ENCODE measurements around the gene VPREB3. TPM values are rescaled to one million over a fixed set of nuclear protein-coding genes. Genes with fewer than 3 reads are reported as not detected.

VPREB3 gene
- total RNA-seq, 1 experiment from 2014 or later = not detected

DNA sequence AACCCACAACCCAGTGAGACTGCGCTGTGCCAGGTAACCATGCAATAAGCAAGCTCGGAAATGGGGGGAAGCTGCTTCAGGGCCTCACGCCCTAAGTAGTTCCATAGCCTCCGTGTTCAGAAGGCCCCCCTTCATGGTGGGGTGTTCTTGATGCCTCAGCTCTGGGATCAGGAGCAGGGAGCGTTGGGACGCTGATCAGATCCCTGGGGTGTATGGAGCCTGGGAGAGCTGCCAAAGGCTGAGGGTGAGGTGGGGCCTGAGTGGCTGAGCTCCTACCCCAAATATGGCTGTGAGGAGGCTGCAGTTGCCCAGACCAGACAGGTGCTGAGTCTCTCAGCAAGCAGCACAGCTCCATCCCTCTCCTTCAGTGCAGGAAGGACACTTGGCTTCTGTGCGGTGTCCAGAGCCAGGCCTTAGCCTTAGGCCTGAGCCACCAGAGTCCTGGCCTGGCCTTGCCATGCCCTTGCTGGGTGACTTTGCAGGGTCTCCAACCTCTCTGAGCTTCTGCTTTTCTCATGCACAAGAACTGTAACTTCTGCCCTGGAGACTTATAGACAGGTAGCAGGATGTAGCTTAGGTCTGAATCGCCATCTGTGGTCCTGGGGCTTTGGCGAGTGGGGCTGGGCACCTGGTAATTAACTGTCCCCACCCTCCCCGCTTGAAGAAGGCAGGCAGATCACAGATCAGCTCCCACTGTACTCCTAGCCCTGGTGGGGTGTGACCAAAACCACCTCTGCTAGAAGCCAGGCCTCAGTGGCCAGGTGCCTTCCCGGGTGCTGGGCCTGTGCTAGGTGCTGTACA, 23.8 kb upstream of the VPREB3 start:
- no peaks in the 10 kb centered on the region for H3K36me3 ChIP-seq (replicated peaks; ENCODE audit: control insufficient read depth, insufficient read depth, low read length)
- peaks cover 15% of the 10 kb centered on the region for H3K27me3 ChIP-seq (ENCODE audit: control insufficient read depth, insufficient read depth, low read length)
- H3K4me3 ChIP-seq (ENCODE audit: insufficient read depth, low read depth, low read length) = no peak overlapping the region
- DNase-seq = no peak

DNA sequence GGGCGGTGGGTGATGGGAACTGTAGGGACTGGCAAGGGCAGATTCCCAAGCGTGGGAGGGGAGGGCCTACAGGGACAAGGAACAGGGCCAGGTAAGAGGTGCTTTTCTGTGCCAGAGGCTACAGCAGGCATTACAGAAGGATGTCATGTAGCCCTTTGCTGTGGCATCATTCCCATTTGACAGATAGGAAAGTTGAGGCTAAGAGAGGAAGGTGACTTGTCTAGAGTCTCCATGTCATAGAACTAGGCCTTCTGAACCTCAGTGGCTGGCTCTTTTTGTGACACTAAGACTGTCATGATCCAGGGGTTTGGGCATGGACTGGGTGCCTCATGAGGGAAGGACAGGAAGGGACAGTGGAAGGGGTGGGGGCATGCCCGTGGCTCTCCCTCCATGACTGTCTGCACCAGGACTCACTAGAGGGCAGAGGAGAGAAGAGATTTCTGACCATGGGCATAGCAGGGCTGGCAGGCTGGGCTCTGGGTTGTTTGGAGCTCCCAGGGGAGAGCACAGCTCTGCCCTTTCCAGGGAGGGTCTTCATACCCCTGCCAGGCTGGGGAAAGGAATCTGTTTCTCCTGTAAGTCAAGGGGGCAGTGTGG, 21.7 kb upstream of the VPREB3 start:
- no peaks in the 10 kb centered on the region for H3K36me3 ChIP-seq (replicated peaks; ENCODE audit: control insufficient read depth, insufficient read depth, low read length)
- DNase-seq = no peak
- peaks cover 20% of the 10 kb centered on the region for H3K27me3 ChIP-seq (ENCODE audit: control insufficient read depth, insufficient read depth, low read length)
- no peak overlapping the region for H3K4me3 ChIP-seq (ENCODE audit: insufficient read depth, low read depth, low read length)

DNA sequence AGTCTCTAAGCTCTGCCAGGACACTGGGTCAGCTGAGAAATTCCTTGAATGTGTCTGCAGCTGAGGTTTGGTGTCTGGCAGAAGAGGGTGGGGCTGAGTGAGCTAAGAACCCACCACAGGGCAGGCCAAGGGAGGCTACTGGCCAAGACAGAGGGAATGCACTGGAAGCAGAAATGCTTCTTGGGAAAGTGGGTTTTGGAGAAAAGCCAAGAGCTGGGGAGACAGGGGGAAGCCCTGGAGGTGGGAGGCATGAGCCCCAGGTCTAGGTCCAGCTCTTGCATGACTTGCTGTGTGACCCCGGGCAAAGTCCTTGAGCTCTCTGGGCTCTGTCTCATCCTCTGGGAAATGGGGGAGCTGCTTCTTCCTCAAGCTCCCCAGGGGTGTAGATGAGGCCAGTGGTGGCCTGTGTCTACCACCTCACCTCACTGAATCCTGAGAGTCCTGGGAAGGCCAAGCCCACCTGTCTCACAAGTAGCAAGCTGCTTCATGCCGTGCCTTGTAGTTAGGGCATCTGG, 20.8 kb upstream of the VPREB3 start:
- peaks cover 20% of the 10 kb centered on the region for H3K27me3 ChIP-seq (ENCODE audit: control insufficient read depth, insufficient read depth, low read length)
- H3K4me3 ChIP-seq (ENCODE audit: insufficient read depth, low read depth, low read length) = no peak overlapping the region
- H3K36me3 ChIP-seq (replicated peaks; ENCODE audit: control insufficient read depth, insufficient read depth, low read length) = no peaks in the 10 kb centered on the region
- DNase-seq = no peak

DNA sequence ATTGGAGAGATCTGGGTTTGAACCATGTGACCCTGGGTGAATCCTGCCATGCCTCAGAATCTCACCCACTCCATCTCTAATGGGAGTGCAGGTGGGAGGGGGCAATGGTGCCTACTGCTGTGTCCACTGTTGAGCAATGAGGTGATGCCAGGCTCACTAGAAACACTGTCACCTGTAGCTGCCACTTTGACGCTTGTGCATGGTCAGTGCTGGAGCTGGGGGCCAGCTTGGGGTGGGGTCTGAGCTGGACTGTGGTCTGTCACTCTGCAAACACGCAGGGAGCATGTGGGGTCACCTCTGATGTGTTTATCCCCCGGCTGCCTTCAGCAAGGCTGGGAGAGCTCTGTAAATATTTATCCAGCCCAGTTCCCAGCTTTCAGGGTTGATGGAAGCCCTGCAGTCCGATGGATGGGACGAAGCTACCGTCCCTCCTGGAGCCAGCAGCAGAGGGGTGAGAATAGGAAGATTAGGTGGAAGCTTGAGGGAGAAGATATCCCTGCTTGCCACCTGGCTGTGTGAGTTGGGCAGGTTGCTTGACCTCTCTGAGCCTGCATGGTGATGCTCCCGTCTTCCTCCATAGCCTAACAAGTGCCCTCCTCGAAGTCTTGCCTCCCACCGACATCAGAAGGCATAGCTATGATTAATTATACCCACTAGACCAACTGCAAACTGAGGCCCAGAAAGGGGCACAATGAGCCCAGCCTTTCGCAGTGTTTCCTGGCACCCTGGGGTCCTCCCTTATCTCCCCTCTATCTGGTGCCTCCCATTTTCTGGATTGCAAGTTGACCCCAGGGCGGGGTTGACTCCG, 20.1 kb upstream of the VPREB3 start:
- Histone ChIP-seq H3K27me3 (ENCODE audit: control insufficient read depth, insufficient read depth, low read length) (peaks cover 20% of the 10 kb centered on the region), H3K36me3 (replicated peaks; ENCODE audit: control insufficient read depth, insufficient read depth, low read length) (no peaks in the 10 kb centered on the region), H3K4me3 (ENCODE audit: insufficient read depth, low read depth, low read length) (no peak overlapping the region)
- no peak for DNase-seq

DNA sequence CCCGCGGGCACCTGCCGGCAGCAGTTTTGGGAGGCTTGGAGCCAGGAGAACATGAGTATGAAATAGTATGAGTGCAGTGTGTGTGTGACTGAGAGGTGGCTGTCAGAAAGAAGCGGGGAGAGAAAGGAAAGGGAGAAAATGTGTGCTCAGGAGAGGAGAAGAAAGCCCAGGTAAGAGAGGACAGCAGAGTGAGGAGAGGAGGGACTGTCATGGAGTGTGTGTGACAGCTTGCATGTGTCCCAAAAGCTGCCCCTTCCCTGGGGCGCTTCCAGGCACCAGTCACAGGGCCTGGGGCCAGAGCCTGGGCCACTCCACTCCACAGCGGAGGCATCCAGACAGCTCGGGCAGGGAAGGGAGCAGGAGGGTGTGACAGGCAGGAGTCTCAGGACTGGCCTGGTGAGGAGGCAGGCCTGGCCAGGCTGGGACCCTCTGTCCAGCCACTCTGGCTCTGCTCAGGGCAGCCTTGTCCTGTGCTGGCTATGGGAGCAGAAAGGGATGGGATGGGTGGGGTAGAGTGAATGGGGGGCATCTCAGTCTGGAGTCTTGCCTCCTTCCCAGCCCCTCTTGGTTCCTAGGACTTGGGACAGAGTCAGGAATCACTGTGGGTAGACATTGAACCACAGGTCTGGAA, 19.4 kb upstream of the VPREB3 start:
- Histone ChIP-seq H3K36me3 (replicated peaks; ENCODE audit: control insufficient read depth, insufficient read depth, low read length) (no peaks in the 10 kb centered on the region), H3K27me3 (ENCODE audit: control insufficient read depth, insufficient read depth, low read length) (peaks cover 24% of the 10 kb centered on the region), H3K4me3 (ENCODE audit: insufficient read depth, low read depth, low read length) (peak overlapping the region; percentile 54; the same call in 1 of the 2 replicates)
- DNase-seq = peak; percentile 60

DNA sequence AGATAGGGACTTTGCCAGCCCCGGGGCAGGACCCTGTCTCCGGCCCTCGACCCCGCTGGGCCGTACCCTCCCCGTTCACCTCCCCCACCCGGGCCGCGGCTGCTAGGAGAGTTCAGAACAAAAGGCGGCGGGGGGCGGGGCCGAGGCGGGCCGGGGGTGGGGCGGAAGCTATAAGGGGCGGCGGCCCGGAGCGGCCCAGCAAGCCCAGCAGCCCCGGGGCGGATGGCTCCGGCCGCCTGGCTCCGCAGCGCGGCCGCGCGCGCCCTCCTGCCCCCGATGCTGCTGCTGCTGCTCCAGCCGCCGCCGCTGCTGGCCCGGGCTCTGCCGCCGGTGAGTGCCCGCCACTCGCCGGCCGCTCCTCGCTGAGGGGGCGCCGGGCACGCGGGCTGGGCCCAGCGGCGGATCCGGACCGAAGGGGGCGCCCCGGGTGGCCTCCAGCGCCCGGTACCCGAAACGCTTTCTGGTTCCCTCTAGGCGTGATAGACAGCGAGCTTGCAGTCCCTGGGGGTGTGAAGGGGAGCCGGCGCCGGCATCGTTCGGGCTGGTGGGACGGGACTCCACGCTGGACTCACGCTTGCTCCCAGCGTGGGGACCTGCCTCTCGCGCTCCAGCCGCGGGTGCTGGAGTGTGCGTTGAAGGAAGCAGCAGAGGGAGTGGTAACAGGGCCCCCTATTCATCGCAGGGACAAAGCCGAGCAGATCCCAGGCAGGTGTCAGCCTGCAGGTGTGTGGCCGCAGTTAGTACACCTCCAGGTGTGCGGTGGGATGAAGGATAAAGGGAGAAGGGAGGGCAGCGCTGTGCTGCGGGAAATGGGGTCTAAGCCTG, 18.6 kb upstream of the VPREB3 start, which contains the start of gene MMP11:
TSS of gene MMP11 (plus strand) at position 201 of the 825 bp plus-strand sequence. CDS start at position 223, 22 bp downstream.
- Histone ChIP-seq H3K4me3 (ENCODE audit: insufficient read depth, low read depth, low read length) (peak within 1 kb of the TSS; percentile 54), H3K27me3 (ENCODE audit: control insufficient read depth, insufficient read depth, low read length) (peaks cover 24% of the 10 kb centered on the region), H3K36me3 (replicated peaks; ENCODE audit: control insufficient read depth, insufficient read depth, low read length) (no peaks in the 10 kb centered on the region)
- DNase-seq = peak; percentile 96

DNA sequence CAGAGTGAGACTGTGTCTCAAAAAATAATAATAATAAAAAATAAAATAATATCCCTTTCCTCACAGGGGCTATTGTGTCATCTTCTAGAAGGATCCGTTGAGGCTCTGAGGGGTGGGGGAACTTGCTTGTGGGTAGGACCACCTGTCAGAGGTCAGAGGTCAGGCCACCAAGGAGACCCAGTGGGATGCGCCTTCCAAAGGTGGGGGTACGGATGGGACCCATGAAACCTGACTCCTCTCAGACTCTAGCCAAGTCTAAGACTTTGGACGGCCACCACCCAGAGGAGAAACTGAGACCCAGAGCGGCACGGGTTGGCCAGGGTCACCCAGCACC, 18.1 kb upstream of the VPREB3 start:
- Histone ChIP-seq H3K27me3 (ENCODE audit: control insufficient read depth, insufficient read depth, low read length) (peaks cover 24% of the 10 kb centered on the region), H3K4me3 (ENCODE audit: insufficient read depth, low read depth, low read length) (peak overlapping the region; percentile 36), H3K36me3 (replicated peaks; ENCODE audit: control insufficient read depth, insufficient read depth, low read length) (no peaks in the 10 kb centered on the region)
- no peak for DNase-seq

DNA sequence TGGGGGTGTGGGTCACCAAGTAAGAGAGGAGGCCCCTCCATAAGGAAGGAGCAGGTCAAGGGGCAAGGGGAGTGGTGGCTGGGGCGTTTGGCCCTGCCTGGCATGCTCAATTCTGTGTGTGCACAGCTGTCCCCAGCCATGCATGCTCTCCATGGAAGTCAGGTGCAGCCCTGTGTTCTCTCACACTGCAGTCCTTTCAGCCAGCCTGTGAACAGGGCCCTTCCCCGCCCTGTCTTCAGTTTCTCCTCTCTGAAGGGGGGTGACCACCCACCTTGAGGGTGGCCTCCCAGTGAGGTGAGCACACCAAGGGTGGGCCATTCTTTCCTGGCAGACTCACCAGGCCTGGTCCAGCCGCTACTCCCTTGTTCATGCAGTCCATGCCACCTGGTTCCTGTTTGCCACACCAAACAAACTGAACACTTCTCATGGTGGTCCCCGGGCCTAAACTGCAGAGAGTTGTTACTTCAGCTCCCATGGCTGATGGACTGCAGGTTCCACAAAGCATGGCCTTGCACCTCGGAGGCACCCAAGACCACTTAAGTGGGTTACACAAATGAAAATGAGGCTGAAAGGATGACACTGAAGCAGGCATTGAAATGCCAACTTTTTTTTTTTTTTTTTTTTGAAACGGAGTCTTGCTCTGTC, 15.2 kb upstream of the VPREB3 start:
- Histone ChIP-seq H3K4me3 (ENCODE audit: insufficient read depth, low read depth, low read length) (no peak overlapping the region), H3K36me3 (replicated peaks; ENCODE audit: control insufficient read depth, insufficient read depth, low read length) (no peaks in the 10 kb centered on the region; the same call in 1 of the 2 replicates), H3K27me3 (ENCODE audit: control insufficient read depth, insufficient read depth, low read length) (peaks cover 23% of the 10 kb centered on the region)
- peak; percentile 29 for DNase-seq

DNA sequence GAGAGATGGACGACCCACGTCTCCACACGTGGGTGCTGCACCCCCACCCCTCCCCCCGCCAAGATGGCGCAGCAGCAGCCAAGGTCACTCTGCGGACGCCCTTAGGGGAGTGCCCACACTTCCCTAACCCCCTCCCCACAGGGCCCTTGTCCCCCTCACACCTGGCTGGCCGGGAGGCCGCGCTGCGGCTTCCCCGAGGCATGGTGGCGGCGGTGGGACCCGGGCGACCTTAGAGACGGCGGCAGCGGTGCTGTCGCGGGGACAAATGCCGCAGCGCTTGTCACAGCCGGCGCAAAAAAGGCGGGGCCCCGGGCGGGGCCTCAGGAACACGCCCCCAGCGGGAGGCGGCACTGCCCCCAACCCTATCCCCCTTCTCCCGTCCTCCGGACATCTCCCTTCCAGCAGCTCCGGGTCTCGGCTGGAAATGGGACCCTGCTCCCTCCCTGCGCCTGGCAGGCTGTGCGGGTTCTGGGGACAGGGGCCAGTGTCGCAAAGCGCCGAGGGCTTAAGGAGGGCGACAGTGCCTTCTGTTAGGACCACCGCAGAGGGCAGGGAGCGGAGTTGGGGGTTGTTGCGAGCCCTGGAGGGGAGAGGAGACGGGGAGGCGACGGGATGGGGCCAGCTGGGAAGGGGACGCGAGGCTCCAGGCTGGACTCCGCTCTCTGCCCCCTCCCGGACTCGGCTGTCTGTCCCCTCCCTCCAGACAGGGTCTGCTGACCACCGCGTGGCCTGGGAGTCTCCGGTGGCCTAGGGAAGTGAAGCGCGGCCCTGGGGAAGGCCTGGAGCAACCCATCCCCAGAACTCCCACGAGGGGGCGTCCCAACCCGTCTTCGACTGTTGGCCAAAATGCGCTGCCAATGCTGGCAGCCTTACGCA, 13.7 kb upstream of the VPREB3 start, which contains the start of gene CHCHD10:
TSS of gene CHCHD10 (minus strand) at position 300 of the 876 bp plus-strand sequence. CDS start at position 202, 98 bp downstream.
- H3K36me3 ChIP-seq (replicated peaks; ENCODE audit: control insufficient read depth, insufficient read depth, low read length) = no peaks in the 10 kb centered on the region; the same call in 1 of the 2 replicates
- H3K27me3 ChIP-seq (ENCODE audit: control insufficient read depth, insufficient read depth, low read length) = peaks cover 9% of the 10 kb centered on the region
- DNase-seq = peak; percentile 97
- peak within 1 kb of the TSS; percentile 83 for H3K4me3 ChIP-seq (ENCODE audit: insufficient read depth, low read depth, low read length)

DNA sequence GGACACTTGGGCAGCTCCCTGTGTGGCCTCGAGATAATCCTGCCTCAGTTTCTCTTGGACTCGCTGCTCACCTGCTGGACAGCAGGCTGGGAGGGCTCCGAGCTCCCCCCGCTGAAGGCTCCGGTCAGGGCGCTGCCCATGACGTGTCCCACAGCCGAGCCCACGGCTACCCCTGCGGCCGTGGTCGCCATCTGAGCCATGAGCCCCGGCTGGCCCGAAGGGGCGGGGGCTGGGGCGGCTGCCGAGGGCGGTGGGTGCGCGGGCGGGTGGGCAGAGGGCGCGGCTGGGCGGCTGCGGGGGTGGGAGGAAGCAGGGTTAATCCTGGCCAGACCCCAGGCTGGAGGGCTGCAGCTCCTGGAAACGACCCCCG, 13.1 kb upstream of the VPREB3 start:
- Histone ChIP-seq H3K4me3 (ENCODE audit: insufficient read depth, low read depth, low read length) (peak overlapping the region; percentile 83), H3K27me3 (ENCODE audit: control insufficient read depth, insufficient read depth, low read length) (peaks cover 5% of the 10 kb centered on the region), H3K36me3 (replicated peaks; ENCODE audit: control insufficient read depth, insufficient read depth, low read length) (no peaks in the 10 kb centered on the region; the same call in 1 of the 2 replicates)
- peak; percentile 86 for DNase-seq

DNA sequence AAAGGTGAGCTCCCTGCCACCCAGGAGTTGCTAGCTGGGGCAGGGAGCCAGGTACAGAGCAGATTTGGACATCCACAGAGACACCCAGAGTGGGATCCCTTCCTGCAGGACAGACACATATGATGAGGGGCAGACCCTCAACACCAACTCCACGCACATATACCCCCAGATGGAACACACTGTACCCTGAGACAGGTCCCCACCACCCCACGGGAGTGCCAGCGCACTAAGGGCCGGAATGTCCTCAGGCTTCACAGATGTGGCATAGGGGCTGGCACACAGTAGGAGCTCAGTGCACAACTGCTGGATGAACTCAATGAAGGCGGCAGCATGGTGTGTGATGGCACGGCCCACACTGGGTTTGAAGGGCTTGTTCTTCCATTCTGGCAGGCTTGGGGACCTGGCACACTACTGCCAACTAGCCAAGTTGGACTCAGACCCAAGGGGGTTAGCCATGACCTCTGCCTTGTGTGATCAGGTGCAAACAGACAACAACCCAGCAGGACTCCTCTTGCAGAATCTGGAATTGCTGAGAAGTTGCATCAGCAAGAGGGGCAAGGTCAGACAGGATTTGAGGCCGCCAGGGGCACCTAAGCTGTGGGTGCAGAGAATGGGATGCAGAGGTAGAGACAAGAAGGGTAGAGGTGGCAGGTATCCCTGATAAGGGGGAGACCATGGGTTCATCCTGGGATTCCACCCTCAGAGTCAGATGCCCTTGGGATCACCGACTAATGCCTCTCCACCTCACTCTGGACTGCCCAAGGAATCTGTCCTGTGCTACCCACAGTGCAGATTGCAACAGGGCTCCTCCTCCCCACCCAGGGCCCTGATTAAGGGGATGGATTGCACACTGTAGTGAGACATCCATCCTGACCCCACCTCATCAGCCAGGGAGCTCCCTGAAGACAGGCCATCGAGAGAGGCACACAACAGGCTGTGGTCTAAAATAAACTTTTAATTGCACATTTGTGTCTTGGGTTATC, 11.0 kb upstream of the VPREB3 start:
- DNase-seq = no peak
- Histone ChIP-seq H3K4me3 (ENCODE audit: insufficient read depth, low read depth, low read length) (no peak overlapping the region), H3K36me3 (replicated peaks; ENCODE audit: control insufficient read depth, insufficient read depth, low read length) (no peaks in the 10 kb centered on the region; the same call in 1 of the 2 replicates), H3K27me3 (ENCODE audit: control insufficient read depth, insufficient read depth, low read length) (peaks cover 4% of the 10 kb centered on the region)

All from H7 (cell line).